Fibroblast of the aortic adventitia (primary cell): Measurements from ENCODE around the gene RNF166. TPM values are rescaled to one million over a fixed set of nuclear protein-coding genes. Genes with fewer than 3 reads are reported as not detected.

ENCODE experiments used
- DNase-seq: peaks from one replicate; pipeline ENCODE4 v3.0.0-alpha.2; 2010; ENCODE audit warnings: low read depth
- H3K4me3 ChIP-seq: 2 replicates; pipeline ENCODE4 v1.5.1; 2011; ENCODE audit warnings: low read depth, mild to moderate bottlenecking, control low read depth, low read length, moderate library complexity
- CTCF ChIP-seq: IDR thresholded peaks from 2 replicates; pipeline ENCODE4 v1.5.1; 2011; ENCODE audit warnings: mild to moderate bottlenecking, low read length, control low read depth, inconsistent platforms; ENCODE audit not compliant: insufficient read depth
- total RNA-seq: library from RNA; depleted of rRNA; stranded (reverse); fragments of >200 nt; gene quantifications from 2 replicates; pipeline ENCODE4 v1.2.3, GENCODE V29; 2012; ENCODE audit warnings: low replicate concordance

Gene RNF166
- total RNA-seq, 1 donor = 10.2 TPM

GRCh38 chr16:88696441-88696840, 9.8 kb downstream of the RNF166 start:
- no peak overlapping the region for H3K4me3 ChIP-seq
- no peak for TF ChIP-seq CTCF
- DNase-seq = no peak

- no peak for DNase-seq
- no peak for TF ChIP-seq CTCF
- H3K4me3 ChIP-seq = no peak overlapping the region
Measured at GRCh38 chr16:88695753-88696152, 10.5 kb downstream of the RNF166 start.

- no peak for TF ChIP-seq CTCF
- H3K4me3 ChIP-seq = no peak overlapping the region
- DNase-seq = no peak
Measured at GRCh38 chr16:88695218-88695617, 11.0 kb downstream of the RNF166 start.

GRCh38 chr16:88694221-88695087, 11.8 kb downstream of the RNF166 start:
- no peak for DNase-seq
- TF ChIP-seq CTCF = no peak
- H3K4me3 ChIP-seq = no peak overlapping the region

- DNase-seq = no peak
- TF ChIP-seq CTCF = no peak
- no peak overlapping the region for H3K4me3 ChIP-seq
Measured at GRCh38 chr16:88693420-88694177, 12.6 kb downstream of the RNF166 start.

GRCh38 chr16:88692861-88693260, 13.3 kb downstream of the RNF166 start:
- H3K4me3 ChIP-seq = no peak overlapping the region
- DNase-seq = no peak
- TF ChIP-seq CTCF = no peak
